Superior temporal gyrus (tissue), 1 donor: ENCODE measurements around the gene PYDC1.
"Not testable (repeated sequence)": the region's sequence is repeated elsewhere in the genome, so short reads cannot be mapped to it uniquely, and the experiment has no call there.

Experiments
- DNase-seq: peaks from one replicate; pipeline ENCODE4 v3.0.0-alpha.2; 2016; ENCODE audit errors: extremely low spot score

PYDC1 gene

DNA sequence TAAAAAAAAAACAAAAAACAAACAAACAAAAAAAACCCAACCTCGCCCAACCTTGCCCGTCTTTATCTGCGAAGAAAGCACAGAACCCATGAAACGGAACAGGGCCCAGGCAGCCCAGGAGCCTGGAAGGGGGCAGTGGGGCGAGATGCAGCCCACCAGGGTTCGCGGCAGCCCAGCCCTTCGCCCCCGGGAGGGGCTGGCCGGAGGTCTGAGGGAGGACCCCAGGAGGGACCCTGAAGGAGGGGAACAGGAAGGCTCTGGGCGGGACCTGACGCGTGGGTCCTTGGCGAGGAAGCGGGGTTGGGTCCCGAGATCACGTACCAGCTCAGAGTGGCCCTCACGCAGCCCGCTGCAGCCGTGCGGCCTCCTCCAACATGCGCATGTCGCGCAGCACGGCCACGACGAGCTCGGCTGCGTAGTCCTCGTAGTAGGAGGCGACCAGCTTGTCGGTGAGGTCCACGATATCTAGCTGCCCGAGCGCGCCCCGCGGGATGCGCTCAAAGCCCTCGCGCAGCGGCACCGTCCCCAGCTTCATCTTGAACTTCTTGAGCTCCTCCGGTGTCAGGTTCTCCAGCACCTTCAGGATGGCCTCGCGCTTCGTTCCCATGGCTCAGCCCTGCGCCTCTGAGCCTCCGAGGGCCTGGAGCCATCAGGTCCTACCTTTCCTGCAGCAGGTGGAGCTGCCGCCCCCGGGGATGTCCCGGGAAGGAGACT, at the start of gene PYDC1:
PYDC1 (minus strand) TSS at position 714 of the 714 bp plus-strand sequence; CDS start at position 607, 107 bp downstream.
- no peak for DNase-seq

DNA sequence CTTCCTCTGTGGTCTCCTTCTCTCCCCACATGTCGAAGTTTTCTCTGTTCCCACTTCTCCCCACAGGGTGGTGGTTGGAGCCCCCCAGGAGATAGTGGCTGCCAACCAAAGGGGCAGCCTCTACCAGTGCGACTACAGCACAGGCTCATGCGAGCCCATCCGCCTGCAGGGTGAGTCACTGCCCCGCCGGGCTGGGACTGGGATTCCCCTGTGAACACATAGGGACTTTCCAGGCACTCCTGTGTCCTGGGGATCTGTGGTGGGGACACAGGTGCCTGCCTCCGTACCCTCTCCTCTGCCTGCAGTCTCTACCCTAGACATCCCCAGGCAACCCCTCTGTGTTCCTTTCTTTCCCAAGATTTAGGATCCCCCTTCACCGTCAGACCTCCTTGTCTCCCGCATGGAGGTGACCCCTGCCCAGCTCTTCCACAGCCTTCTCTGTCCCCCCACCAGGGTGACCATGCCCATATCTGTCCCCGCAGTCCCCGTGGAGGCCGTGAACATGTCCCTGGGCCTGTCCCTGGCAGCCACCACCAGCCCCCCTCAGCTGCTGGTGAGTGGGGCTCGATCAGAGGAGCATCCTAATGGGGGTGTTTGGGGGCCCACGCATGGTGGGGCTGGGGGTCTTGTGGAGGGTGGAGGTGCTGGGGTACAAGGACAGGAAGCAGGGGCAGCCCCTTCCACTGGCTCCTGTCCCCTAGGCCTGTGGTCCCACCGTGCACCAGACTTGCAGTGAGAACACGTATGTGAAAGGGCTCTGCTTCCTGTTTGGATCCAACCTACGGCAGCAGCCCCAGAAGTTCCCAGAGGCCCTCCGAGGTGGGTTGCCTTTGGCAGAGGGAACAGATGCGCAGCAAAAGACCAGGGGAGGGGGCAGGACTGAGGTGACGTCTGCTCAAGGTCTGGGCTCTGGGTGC, 48.7 kb upstream of the PYDC1 start:
- no peak for DNase-seq

- DNase-seq: no peak
Measured at GRCh38 chr16:31262084-31262483, 45.1 kb upstream of the PYDC1 start.

DNA sequence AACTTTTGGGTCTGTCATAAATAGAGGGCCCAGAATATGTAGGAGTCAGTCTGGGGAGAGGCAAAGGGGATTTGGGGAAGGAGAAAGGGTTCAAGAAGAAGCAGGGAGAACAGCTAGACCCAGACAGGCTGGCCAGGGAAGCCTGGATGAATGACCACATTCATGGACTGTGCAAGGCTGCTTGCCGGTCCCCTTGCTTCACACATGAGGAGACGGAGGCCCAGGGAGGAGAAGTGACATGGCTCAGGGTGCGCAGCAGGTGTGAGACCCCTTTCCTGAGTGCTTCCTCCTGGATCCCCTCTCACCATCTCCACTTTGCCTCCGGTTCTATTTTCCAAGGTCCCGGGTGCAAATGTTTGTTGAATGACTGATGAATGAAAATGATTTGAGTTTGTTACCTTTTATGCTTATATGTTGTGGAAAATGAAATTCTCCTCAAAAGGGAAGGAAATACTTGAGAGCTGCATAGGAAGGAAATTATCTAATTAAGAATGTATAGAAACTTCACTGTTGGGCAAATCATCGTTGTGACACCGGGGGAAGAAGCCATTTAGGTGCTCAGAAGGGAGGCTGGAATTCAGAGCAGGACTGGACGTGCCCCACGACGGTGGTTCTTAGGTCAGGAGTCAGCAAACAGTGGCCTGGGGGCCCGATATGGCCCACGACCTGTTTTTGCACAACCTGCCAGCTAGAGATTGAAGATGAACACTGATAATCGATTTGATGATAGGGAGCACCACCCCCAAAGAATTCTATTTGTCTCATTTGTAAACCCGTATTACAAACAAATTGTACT, 43.4 kb upstream of the PYDC1 start:
- DNase-seq: no peak

DNA sequence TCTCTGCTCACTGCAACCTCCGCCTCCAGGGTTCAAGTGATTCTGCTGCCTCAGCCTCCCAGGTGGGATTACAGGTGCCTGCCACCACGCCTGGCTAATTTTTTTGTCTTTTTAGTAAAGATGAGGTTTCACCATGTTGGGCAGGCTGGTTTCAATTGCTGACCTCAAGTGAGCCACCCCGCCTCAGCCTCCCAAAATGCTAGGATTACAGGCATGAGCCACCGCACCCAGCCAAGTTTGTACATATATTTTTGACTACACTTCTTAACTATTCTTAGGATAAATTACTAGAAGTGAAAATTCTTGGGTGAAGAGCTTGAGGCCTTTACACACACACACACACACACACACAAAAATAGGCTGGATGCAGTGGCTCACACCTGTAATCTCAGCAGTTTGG, 41.4 kb upstream of the PYDC1 start:
- DNase-seq: no peak

GRCh38 chr16:31256466-31256865, 39.5 kb upstream of the PYDC1 start:
- no peak for DNase-seq

DNA sequence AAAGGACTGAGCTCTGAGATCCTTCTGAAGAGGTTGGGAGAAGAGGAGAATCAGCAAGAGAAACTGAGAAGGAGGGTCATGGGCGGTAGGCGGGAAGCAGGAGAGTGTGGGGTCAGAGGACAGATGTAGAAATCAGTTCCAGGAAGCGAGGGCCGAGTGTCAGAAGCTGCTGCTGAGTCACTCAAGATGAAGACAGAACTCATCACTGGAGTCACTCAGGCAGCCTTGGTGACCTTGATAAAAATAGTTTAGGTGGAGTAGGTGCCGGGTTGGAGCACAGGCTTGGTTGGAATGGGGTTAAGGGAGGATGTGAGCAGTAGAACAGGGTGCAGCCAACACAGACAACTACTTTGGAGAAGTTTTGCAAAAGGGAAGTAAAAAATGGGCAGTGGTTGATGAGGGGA, 36.7 kb upstream of the PYDC1 start:
- DNase-seq: no peak

DNA sequence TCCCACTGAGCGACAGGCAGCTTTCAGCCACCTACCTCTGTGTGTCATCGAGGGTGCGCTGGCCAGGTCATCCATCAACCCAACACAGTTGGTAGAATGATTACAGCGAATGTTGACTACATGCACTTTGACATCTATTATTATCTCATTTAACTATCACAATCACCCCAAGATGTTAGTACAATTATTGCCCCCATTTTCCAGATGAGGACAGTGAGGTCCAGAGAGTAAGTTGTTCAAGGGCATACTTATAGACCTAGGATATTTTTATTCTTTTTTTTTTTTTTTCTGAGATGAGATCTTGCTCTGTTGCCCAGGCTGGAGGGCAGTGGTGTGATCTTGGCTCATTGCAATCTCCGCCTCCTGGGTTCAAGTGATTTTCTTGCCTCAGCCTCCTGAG, 34.5 kb upstream of the PYDC1 start:
- no peak for DNase-seq

DNA sequence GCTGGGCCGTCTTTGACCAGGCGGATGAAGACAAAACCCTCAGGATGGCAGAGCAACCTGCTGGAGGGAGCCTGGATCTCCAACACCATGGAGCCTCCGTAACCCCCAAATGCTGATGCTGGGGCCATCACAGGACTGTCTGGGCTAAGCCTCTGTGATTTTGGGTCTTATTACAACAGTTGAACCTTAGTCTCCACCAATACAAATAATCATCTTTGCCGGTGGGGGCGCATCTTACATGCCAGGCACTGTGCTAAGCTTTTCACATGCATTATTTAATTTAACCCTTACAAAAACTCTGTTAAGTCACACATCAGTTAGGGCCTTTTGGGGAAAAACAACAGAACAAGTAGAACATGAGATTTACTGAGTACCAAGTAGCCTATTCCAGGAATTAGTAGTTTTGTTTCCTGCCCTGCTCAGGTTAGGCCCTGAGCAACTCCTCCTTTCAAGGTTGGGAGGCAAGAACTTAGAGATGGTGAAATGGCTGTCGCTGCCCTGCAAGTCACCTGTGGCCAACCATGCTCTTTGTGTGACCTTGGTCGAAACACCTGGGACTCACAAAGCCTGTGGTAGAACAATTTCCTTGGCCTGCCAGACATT, 33.9 kb upstream of the PYDC1 start:
- DNase-seq: no peak

DNA sequence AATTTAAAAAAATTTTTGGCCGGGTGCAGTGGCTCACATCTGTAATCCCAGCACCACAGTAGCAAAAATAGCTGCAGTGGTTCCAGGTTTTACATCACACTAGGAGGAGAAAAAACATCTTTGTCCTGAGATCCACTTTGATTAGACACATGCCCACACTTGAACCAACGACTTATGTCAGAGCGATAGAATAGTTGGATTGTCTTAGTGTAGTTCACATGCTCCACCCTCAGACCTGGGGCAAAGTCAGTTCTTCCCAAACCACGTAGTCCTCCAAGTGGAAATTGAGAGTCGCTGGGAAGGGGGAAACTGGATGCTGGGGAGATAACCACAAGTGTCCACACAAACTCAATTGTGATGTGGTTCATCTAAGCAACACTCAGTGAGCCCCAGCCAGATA, 31.4 kb upstream of the PYDC1 start:
- DNase-seq: no peak

DNA sequence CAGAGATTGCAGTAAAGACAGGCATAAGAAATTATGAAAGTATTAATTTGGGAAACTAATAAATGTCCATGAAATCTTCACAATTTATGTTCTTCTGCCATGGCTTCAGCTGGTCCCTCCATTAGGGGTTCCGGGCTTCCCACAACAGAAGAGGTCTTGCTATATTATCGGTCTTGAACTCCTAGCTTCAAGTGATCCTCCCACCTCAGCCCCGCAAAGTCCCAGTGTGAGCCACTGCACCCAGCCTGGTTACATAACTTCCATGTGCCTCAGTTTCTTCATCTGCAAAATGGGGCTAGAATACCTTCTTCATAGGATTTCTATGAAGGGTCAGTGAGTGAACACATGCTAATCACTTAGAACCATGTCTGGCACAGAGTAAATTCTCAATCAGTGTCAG, 29.4 kb upstream of the PYDC1 start:
- no peak for DNase-seq

DNA sequence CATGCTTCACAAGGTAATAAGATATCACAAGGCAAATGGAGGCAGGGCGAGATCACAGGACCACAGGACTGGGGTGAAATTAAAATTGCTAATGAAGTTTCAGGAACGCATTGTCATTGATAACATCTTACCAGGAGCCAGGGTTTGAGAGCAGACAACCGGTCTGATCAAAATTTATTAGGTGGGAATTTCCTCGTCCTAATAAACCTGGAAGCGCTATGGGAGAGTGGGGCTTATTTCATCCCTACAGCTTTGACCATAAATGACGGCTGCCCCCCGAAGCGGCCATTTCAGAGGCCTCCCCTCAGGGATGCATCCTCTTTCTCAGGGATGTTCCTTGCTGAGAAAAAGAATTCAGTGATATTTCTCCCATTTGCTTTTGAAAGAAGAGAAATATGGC, 28.7 kb upstream of the PYDC1 start:
- DNase-seq: not testable (repeated sequence)

- peak; percentile 17 for DNase-seq
Measured at GRCh38 chr16:31243734-31244670, 27.1 kb upstream of the PYDC1 start.

- no peak for DNase-seq
Measured at GRCh38 chr16:31242206-31242605, 25.3 kb upstream of the PYDC1 start.

- DNase-seq: no peak
Measured at GRCh38 chr16:31238041-31238440, 21.1 kb upstream of the PYDC1 start.

- no peak for DNase-seq
Measured at GRCh38 chr16:31229501-31229900, 12.6 kb upstream of the PYDC1 start.

GRCh38 chr16:31228206-31228605, 11.3 kb upstream of the PYDC1 start:
- DNase-seq: no peak

GRCh38 chr16:31225193-31225592, 8.3 kb upstream of the PYDC1 start:
- no peak for DNase-seq

DNA sequence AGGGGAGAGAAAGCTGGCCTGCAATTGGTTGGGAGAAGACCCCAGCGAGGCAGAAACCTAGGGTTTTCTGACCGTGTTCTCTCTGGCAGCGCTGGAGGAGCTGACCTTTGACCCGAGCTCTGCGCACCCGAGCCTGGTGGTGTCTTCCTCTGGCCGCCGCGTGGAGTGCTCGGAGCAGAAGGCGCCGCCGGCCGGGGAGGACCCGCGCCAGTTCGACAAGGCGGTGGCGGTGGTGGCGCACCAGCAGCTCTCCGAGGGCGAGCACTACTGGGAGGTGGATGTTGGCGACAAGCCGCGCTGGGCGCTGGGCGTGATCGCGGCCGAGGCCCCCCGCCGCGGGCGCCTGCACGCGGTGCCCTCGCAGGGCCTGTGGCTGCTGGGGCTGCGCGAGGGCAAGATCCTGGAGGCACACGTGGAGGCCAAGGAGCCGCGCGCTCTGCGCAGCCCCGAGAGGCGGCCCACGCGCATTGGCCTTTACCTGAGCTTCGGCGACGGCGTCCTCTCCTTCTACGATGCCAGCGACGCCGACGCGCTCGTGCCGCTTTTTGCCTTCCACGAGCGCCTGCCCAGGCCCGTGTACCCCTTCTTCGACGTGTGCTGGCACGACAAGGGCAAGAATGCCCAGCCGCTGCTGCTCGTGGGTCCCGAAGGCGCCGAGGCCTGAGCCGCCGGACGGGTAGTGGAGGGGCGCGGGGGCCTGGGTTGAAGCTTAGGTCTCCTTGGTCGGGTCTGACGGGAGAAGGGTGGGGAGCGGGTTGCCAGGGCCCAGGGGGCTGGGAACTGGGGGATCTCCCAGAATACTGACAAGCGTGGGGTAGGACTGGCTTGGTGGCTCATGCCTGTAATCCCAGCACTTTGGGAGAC, 7.4 kb upstream of the PYDC1 start:
- DNase-seq: no peak

DNA sequence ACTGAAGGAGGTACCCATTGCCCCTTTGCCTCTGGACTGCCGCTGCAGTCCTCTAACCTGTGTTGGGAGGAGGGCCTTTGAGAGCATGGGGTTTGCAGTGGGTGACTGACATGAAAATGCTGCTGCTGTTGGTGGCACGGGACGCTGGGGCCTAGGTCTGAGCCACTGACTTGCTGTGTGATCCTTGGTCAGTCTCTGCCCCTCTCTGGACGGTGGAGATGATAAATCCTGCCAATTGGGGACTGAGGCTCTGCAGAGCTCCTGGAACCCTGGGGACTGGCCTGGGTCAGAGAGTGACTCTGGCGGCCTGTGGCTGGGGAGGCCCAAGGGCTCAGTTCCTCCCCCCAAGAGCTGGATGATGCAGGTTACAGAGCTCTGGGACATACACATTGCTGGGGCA, 6.1 kb upstream of the PYDC1 start:
- DNase-seq: no peak
